Upper lobe of left lung (tissue), 6 donors: ENCODE results near the gene KCNAB1. TPM values are rescaled to one million over a fixed set of nuclear protein-coding genes. Genes with fewer than 3 reads are reported as not detected.

Source experiments
- ATAC-seq, 2 donors: fragments of 200-7000 bp; cut with Tn5 transposase; one replicate each; pipeline ENCODE4 v1.9.1; 2022; ENCODE audit warnings: mild to moderate bottlenecking in 2 of 2, moderate library complexity in 2 of 2; ENCODE audit not compliant: low FRiP score in 2 of 2
- DNase-seq, 2 donors: peaks; one replicate each; pipeline ENCODE4 v3.0.0-alpha.2; 2019 to 2020
- H3K27ac ChIP-seq, 4 donors: fragments of 200-600 bp; sonication (generic); one replicate each; pipeline ENCODE4 v1.5.1; 2016 to 2019
- H3K27me3 ChIP-seq, 4 donors: fragments of 200-600 bp; sonication (generic); one replicate each; pipeline ENCODE4 v1.5.1; 2017 to 2019
- H3K36me3 ChIP-seq, 4 donors: fragments of 200-600 bp; sonication (generic); one replicate each; pipeline ENCODE4 v1.5.1; 2016 to 2019
- H3K4me1 ChIP-seq, 4 donors: fragments of 200-600 bp; sonication (generic); one replicate each; pipeline ENCODE4 v1.5.1; 2018 to 2019
- H3K4me3 ChIP-seq, 4 donors: fragments of 200-600 bp; sonication (generic); one replicate each; pipeline ENCODE4 v1.5.1; 2017 to 2019; ENCODE audit warnings: mild to moderate bottlenecking in 2 of 4, moderate library complexity in 1 of 4
- H3K9me3 ChIP-seq, 4 donors: fragments of 200-600 bp; sonication (generic); one replicate each; pipeline ENCODE4 v1.5.1; 2018 to 2019
- CTCF ChIP-seq, 6 experiments: fragments of 450-650 bp in 4 of 6; fragments of 200-600 bp in 2 of 6; sonication (generic) in 2 of 6; IDR thresholded peaks; one replicate each; pipeline ENCODE4 v1.5.1; 2016 to 2019; ENCODE audit warnings: antibody characterized with exemption in 6 of 6
- EP300 ChIP-seq, 4 donors: sonication (generic); formaldehyde crosslinking; IDR thresholded peaks; one replicate each; pipeline ENCODE4 v1.5.1; 2017; ENCODE audit warnings: antibody characterized with exemption in 4 of 4, control low read depth in 2 of 4
- POLR2A ChIP-seq, 4 donors: fragments of 450-650 bp; IDR thresholded peaks; one replicate each; pipeline ENCODE4 v1.5.1; 2016 to 2017; ENCODE audit warnings: antibody characterized with exemption in 4 of 4, mild to moderate bottlenecking in 2 of 4
- POLR2AphosphoS5 ChIP-seq, 2 donors: sonication (generic); formaldehyde crosslinking; IDR thresholded peaks; one replicate each; pipeline ENCODE4 v1.5.1; 2017; ENCODE audit warnings: antibody characterized with exemption in 2 of 2
- WGBS, 2 donors: methylation state at CpG; one replicate each; pipeline ENCODE4 v1.1.5; 2017 to 2018; 5-methylcytosine and 5-hydroxymethylcytosine counted together
- total RNA-seq, 6 donors: library from RNA; depleted of rRNA in 4 of 6; stranded (reverse); fragments of >200 nt in 4 of 6; gene quantifications; one replicate each; pipeline versions ENCODE4 v1.1.0 to v1.2.1, GENCODE V29; 2016 to 2021
- donor health status: DM: no; HTN: no; CAD: no; lungs with moderate emphysema.
- donor health status: DM: no; HTN: yes; CAD: no; lungs with severe emphysema.

KCNAB1 gene
- total RNA-seq, 6 donors from 2014 or later: 0.79 to 5.2 (median 3.0) TPM

GRCh38 chr3:156539802-156540201 is 419.4 kb downstream of the KCNAB1 start:
- no peaks in the 10 kb centered on the region for H3K27me3 ChIP-seq
- no peak for TF ChIP-seq POLR2AphosphoS5 (IDR thresholded peaks at IDR 0.05)
- no peak for TF ChIP-seq EP300 (IDR thresholded peaks at IDR 0.05)
- TF ChIP-seq CTCF (IDR thresholded peaks at IDR 0.05): no peak
- no peak for TF ChIP-seq POLR2A (IDR thresholded peaks at IDR 0.05)
- DNase-seq: no peak
- peaks cover 0 to 9% (median 9%) of the 10 kb centered on the region in 4 donors for H3K4me1 ChIP-seq
- H3K36me3 ChIP-seq: peaks cover 12 to 68% (median 35%) of the 10 kb centered on the region in 4 donors
- no peak for ATAC-seq
- no peak overlapping the region for H3K27ac ChIP-seq
- WGBS, 2 donors: 91 to 96% methylated on average over 1 of the region's 1 CpG
- H3K4me3 ChIP-seq: no peak overlapping the region
- H3K9me3 ChIP-seq: no peaks in the 10 kb centered on the region

GRCh38 chr3:156542101-156543042 is 422.0 kb downstream of the KCNAB1 start:
- peak overlapping the region in 2 of 4 donors; percentile 16 to 30 for H3K27ac ChIP-seq
- ATAC-seq: no peak

GRCh38 chr3:156543043-156543555 is 422.7 kb downstream of the KCNAB1 start:
- no peak overlapping the region for H3K4me3 ChIP-seq
- H3K27ac ChIP-seq: peak overlapping the region in 1 of 4 donors; percentile 30
- WGBS, 2 donors: 75 to 85% methylated on average over 2 of the region's 2 CpGs
- ATAC-seq (no peak), DNase-seq (no peak)
- H3K4me1 ChIP-seq: peaks cover 0 to 8% (median 3%) of the 10 kb centered on the region in 4 donors
- H3K36me3 ChIP-seq: peaks cover 12 to 91% (median 45%) of the 10 kb centered on the region in 4 donors
- H3K27me3 ChIP-seq: no peaks in the 10 kb centered on the region
- no peaks in the 10 kb centered on the region for H3K9me3 ChIP-seq
- no peak for TF ChIP-seq EP300 (IDR thresholded peaks at IDR 0.05)
- no peak for TF ChIP-seq POLR2A (IDR thresholded peaks at IDR 0.05)

More at GRCh38 chr3:156542101-156543042, 422.0 kb downstream of the KCNAB1 start:
- WGBS, 2 donors: 51 to 72% methylated on average over 5 of the region's 5 CpGs
- TF ChIP-seq POLR2A (IDR thresholded peaks at IDR 0.05) (no peak), CTCF (IDR thresholded peaks at IDR 0.05) (no peak), EP300 (IDR thresholded peaks at IDR 0.05) (no peak), POLR2AphosphoS5 (IDR thresholded peaks at IDR 0.05) (no peak)
- Histone ChIP-seq H3K4me3 (no peak overlapping the region), H3K9me3 (no peaks in the 10 kb centered on the region), H3K27me3 (no peaks in the 10 kb centered on the region), H3K4me1 (peaks cover 0 to 4% (median 0%) of the 10 kb centered on the region in 4 donors), H3K36me3 (peaks cover 12 to 90% (median 42%) of the 10 kb centered on the region in 4 donors)
- DNase-seq: no peak

- no peak for DNase-seq
- 47 to 64% methylated on average over 2 of the region's 2 CpGs for WGBS, 2 donors
- peaks cover 3 to 23% (median 21%) of the 10 kb centered on the region in 4 donors for H3K4me1 ChIP-seq
- no peaks in the 10 kb centered on the region for H3K27me3 ChIP-seq
- peaks cover 12 to 97% (median 28%) of the 10 kb centered on the region in 4 donors for H3K36me3 ChIP-seq
- no peaks in the 10 kb centered on the region for H3K9me3 ChIP-seq
- no peak overlapping the region for H3K27ac ChIP-seq
- no peak overlapping the region for H3K4me3 ChIP-seq
- TF ChIP-seq CTCF (IDR thresholded peaks at IDR 0.05) (no peak), POLR2A (IDR thresholded peaks at IDR 0.05) (no peak), POLR2AphosphoS5 (IDR thresholded peaks at IDR 0.05) (no peak), EP300 (IDR thresholded peaks at IDR 0.05) (no peak)
- ATAC-seq: no peak
Measured at GRCh38 chr3:156547637-156548036, 427.3 kb downstream of the KCNAB1 start.

- DNase-seq (no peak), ATAC-seq (no peak)
- no peak overlapping the region for H3K27ac ChIP-seq
- no peak overlapping the region for H3K4me3 ChIP-seq
- H3K4me1 ChIP-seq: peaks cover 3 to 28% (median 25%) of the 10 kb centered on the region in 4 donors
- no peaks in the 10 kb centered on the region for H3K9me3 ChIP-seq
- TF ChIP-seq POLR2AphosphoS5 (IDR thresholded peaks at IDR 0.05) (no peak), CTCF (IDR thresholded peaks at IDR 0.05) (no peak), POLR2A (IDR thresholded peaks at IDR 0.05) (no peak)
- 75 to 86% methylated on average over 4 of the region's 4 CpGs for WGBS, 2 donors
- H3K36me3 ChIP-seq: peaks cover 10 to 92% (median 25%) of the 10 kb centered on the region in 4 donors
- no peaks in the 10 kb centered on the region for H3K27me3 ChIP-seq
Measured at GRCh38 chr3:156548041-156548687, 427.8 kb downstream of the KCNAB1 start.
